Measurements from ENCODE around the gene CLIC5. TPM values are rescaled to one million over a fixed set of nuclear protein-coding genes. Genes with fewer than 3 reads are reported as not detected.

Gene CLIC5
- total and polyA plus RNA-seq, 2 of the 8 experiments (the other 6 are each of a cell fraction or from before 2014, with no cell fraction given), result 0.12 to 0.15 TPM

GRCh38 chr6:46046558-46047174 lies 31.0 kb upstream of the CLIC5 start (continued):
- TF ChIP-seq SIN3A (conservative IDR thresholded peaks at IDR 0.05 in 1 of 2, IDR thresholded peaks at IDR 0.05 in 1 of 2; ENCODE audit: low read depth in 1 of 2, low read length in 2 of 2) (no peak), BACH1 (IDR thresholded peaks at IDR 0.05; ENCODE audit: low read length) (no peak), EGR1 (IDR thresholded peaks at IDR 0.05; ENCODE audit: borderline replicate concordance, low read depth, low read length) (no peak), ATF2 (IDR thresholded peaks at IDR 0.05; ENCODE audit: low read length) (no peak), RAD21 (IDR thresholded peaks at IDR 0.05 in 1 of 2, conservative IDR thresholded peaks at IDR 0.05 in 1 of 2; ENCODE audit: low read depth in 2 of 2, low read length in 2 of 2) (no peak), KDM1A (IDR thresholded peaks at IDR 0.05; ENCODE audit: borderline replicate concordance, low read length) (no peak), NRF1 (IDR thresholded peaks at IDR 0.05; ENCODE audit: low read depth, low read length) (no peak), TBP (IDR thresholded peaks at IDR 0.05; ENCODE audit: low read depth, low read length) (no peak)

Data from H1 (cell line).